PFSK-1 (cell line): ENCODE results near the gene USP28.

ENCODE experiments used
- FOXP2 ChIP-seq: optimal IDR thresholded peaks from 2 replicates; pipeline ENCODE3; 2011; ENCODE audit warnings: borderline replicate concordance, control low read depth, inconsistent platforms; ENCODE audit not compliant: insufficient read depth; ENCODE audit errors: extremely low read length, extremely low read depth
- POLR2AphosphoS5 ChIP-seq: IDR thresholded peaks from 2 replicates; pipeline ENCODE4 v1.6.1; 2012; ENCODE audit warnings: low read depth, mild to moderate bottlenecking, control low read depth, low read length, moderate library complexity
- REST ChIP-seq, 2 experiments: IDR thresholded peaks; 2 replicates each; pipeline versions ENCODE4 v1.6.1 to v1.8.0; 2011 to 2012; ENCODE audit warnings: low read depth in 2 of 2, low read length in 2 of 2, control low read depth in 1 of 2, inconsistent platforms in 1 of 2, mild to moderate bottlenecking in 1 of 2, moderate library complexity in 1 of 2; ENCODE audit not compliant: insufficient read depth in 1 of 2
- SIN3A ChIP-seq: IDR thresholded peaks from 2 replicates; pipeline ENCODE4 v1.6.1; 2012; ENCODE audit warnings: mild to moderate bottlenecking, low read length, moderate library complexity, borderline replicate concordance; ENCODE audit not compliant: insufficient read depth
- TAF1 ChIP-seq: IDR thresholded peaks from 2 replicates; pipeline ENCODE4 v1.6.1; 2012; ENCODE audit warnings: low read length, control low read depth, borderline replicate concordance; ENCODE audit not compliant: insufficient read depth

Gene USP28

GRCh38 chr11:113841691-113842090 is 33.7 kb downstream of the USP28 start:
- TF ChIP-seq FOXP2 (no peak), TAF1 (no peak), REST (IDR thresholded peaks at IDR 0.05; ENCODE audit: insufficient read depth in 1 of 2, low read depth in 2 of 2, low read length in 2 of 2) (no peak), SIN3A (no peak), POLR2AphosphoS5 (no peak)

GRCh38 chr11:113840932-113841664 is 34.3 kb downstream of the USP28 start:
- TF ChIP-seq POLR2AphosphoS5 = no peak
- no peak for TF ChIP-seq FOXP2
- no peak for TF ChIP-seq TAF1
- TF ChIP-seq SIN3A = no peak
- TF ChIP-seq REST (IDR thresholded peaks at IDR 0.05; ENCODE audit: insufficient read depth in 1 of 2, low read depth in 2 of 2, low read length in 2 of 2) = no peak

GRCh38 chr11:113839842-113840241 is 35.5 kb downstream of the USP28 start:
- TF ChIP-seq FOXP2 (no peak), TAF1 (no peak), SIN3A (no peak), POLR2AphosphoS5 (no peak), REST (IDR thresholded peaks at IDR 0.05; ENCODE audit: insufficient read depth in 1 of 2, low read depth in 2 of 2, low read length in 2 of 2) (no peak)

- TF ChIP-seq REST (IDR thresholded peaks at IDR 0.05; ENCODE audit: insufficient read depth in 1 of 2, low read depth in 2 of 2, low read length in 2 of 2) (no peak), SIN3A (no peak), FOXP2 (no peak), TAF1 (no peak), POLR2AphosphoS5 (no peak)
Observed at GRCh38 chr11:113838005-113838404, 37.4 kb downstream of the USP28 start.
